Measurements from ENCODE around the gene FAM89A. TPM values are rescaled to one million over a fixed set of nuclear protein-coding genes. Genes with fewer than 3 reads are reported as not detected.

FAM89A gene
- polyA plus RNA-seq, 1 of the 3 experiments (the other 2 are of a cell fraction): 2.7 TPM

- Histone ChIP-seq H3K4me2 (peak overlapping the region; percentile 80), H3K79me2 (ENCODE audit: insufficient read depth) (peaks cover 48% of the 10 kb centered on the region), H3K9ac (peak overlapping the region; percentile 44), H3K36me3 (replicated peaks in 1 of 2; ENCODE audit: control insufficient read depth in 1 of 2, insufficient read depth in 2 of 2, low read length in 1 of 2) (peaks cover 6 to 23% of the 10 kb centered on the region in 2 experiments), H2AFZ (ENCODE audit: low read depth) (peak overlapping the region; percentile 67), H3F3A (replicated peaks; ENCODE audit: insufficient read depth) (peaks cover 5% of the 10 kb centered on the region), H3K27ac (ENCODE audit: low read depth in 2 of 2, low read length in 1 of 2) (peak overlapping the region in 1 of 2 experiments; percentile 58; a peak in 2 of 4 replicates), H3K9me3 (no peaks in the 10 kb centered on the region), H3K4me3 (ENCODE audit: low read depth in 2 of 2, low read length in 1 of 2) (peak overlapping the region; percentile 85 to 92), H3K27me3 (ENCODE audit: insufficient read depth) (no peaks in the 10 kb centered on the region), H3K4me1 (ENCODE audit: control insufficient read depth in 1 of 2, insufficient read depth in 2 of 2, low read depth in 1 of 2, low read length in 1 of 2) (peaks cover 0 to 13% of the 10 kb centered on the region in 2 experiments; a peak in 3 of 4 replicates), H4K20me1 (ENCODE audit: insufficient read depth) (no peaks in the 10 kb centered on the region), H3K9me2 (no peaks in the 10 kb centered on the region)
- ChIA-PET POLR2A (interaction anchor here (1.2 kb wide), 1 partner anchor 237 kb away, joined by 3 read pairs; no protein-coding TSS in a partner anchor), CTCF (interaction anchor here (0.6 to 1.8 kb wide), 8 partner anchors 10 to 335 kb away, joined by 3 to 7 read pairs (median 4); partner anchors contain the start of gene COG2)
- WGBS (ENCODE audit: low lambda C conversion rate): 8% methylated on average over 12 of the region's 52 CpGs
- TF ChIP-seq, protein P1, sequence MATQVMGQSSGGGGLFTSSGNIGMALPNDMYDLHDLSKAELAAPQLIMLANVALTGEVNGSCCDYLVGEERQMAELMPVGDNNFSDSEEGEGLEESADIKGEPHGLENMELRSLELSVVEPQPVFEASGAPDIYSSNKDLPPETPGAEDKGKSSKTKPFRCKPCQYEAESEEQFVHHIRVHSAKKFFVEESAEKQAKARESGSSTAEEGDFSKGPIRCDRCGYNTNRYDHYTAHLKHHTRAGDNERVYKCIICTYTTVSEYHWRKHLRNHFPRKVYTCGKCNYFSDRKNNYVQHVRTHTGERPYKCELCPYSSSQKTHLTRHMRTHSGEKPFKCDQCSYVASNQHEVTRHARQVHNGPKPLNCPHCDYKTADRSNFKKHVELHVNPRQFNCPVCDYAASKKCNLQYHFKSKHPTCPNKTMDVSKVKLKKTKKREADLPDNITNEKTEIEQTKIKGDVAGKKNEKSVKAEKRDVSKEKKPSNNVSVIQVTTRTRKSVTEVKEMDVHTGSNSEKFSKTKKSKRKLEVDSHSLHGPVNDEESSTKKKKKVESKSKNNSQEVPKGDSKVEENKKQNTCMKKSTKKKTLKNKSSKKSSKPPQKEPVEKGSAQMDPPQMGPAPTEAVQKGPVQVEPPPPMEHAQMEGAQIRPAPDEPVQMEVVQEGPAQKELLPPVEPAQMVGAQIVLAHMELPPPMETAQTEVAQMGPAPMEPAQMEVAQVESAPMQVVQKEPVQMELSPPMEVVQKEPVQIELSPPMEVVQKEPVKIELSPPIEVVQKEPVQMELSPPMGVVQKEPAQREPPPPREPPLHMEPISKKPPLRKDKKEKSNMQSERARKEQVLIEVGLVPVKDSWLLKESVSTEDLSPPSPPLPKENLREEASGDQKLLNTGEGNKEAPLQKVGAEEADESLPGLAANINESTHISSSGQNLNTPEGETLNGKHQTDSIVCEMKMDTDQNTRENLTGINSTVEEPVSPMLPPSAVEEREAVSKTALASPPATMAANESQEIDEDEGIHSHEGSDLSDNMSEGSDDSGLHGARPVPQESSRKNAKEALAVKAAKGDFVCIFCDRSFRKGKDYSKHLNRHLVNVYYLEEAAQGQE (IDR thresholded peaks at IDR 0.05; ENCODE audit: low read depth, low read length): no peak
- TF ChIP-seq, protein P2, sequence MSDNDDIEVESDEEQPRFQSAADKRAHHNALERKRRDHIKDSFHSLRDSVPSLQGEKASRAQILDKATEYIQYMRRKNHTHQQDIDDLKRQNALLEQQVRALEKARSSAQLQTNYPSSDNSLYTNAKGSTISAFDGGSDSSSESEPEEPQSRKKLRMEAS (IDR thresholded peaks at IDR 0.05; ENCODE audit: low read depth): 0 out of 2 replicates have a peak, but pooled peaks have one; percentile 18
- no peak for TF ChIP-seq CTCF (IDR thresholded peaks at IDR 0.05)
- peak; percentile 61 for TF ChIP-seq GATA2 (CRISPR knock-in tag; IDR thresholded peaks at IDR 0.05)
- 0 out of 2 replicates have a peak, but pooled peaks have one; percentile 9 for TF ChIP-seq MXI1 (IDR thresholded peaks at IDR 0.05; ENCODE audit: low read depth, low read length)
- DNase-seq: no peak
These were observed 62.1 kb downstream of the FAM89A start for GRCh38 chr1:230977761-230978490.
